Stomach (tissue), 4 donors: ENCODE results near the gene VAV2.

Experiments
- POLR2A ChIP-seq, 4 donors: fragments of 450-650 bp; IDR thresholded peaks; one replicate each; pipeline ENCODE4 v1.6.1; 2016; ENCODE audit warnings: antibody characterized with exemption in 4 of 4, control low read depth in 2 of 4, mild to moderate bottlenecking in 1 of 4, moderate library complexity in 1 of 4
- POLR2AphosphoS5 ChIP-seq, 3 donors: sonication (generic); formaldehyde crosslinking; IDR thresholded peaks; one replicate each; pipeline ENCODE4 v1.6.1; 2016; ENCODE audit warnings: antibody characterized with exemption in 3 of 3
- TF ChIP-seq, protein P1 (sequence below), 7 experiments: fragments of 450-650 bp in 4 of 7; fragments of 200-600 bp in 3 of 7; sonication (generic) in 3 of 7; IDR thresholded peaks; one replicate each; pipeline ENCODE4 v1.5.1; 2016 to 2019; ENCODE audit warnings: antibody characterized with exemption in 7 of 7, control low read depth in 2 of 7, mild to moderate bottlenecking in 1 of 7

DNA sequence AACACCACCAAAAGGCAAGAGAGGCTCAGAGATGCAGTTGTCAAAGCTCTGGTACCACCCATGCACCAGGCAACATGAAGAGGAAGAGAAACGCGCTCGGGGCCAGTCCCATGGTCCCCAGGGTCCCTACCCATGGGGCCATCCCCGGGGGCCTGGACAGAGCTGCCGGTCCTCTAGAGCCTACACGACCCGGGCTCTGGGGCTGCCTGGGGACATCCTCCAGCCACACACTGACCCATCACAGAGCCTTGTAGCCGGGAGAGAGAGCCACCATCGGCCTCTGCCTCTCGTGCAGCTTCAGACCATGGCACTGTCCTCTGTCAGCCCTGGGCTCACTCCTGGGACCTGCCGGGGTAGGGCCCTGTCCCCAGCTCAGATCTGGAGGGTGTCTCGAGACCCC is 23.7 kb downstream of the VAV2 start:
- TF ChIP-seq, protein P1, sequence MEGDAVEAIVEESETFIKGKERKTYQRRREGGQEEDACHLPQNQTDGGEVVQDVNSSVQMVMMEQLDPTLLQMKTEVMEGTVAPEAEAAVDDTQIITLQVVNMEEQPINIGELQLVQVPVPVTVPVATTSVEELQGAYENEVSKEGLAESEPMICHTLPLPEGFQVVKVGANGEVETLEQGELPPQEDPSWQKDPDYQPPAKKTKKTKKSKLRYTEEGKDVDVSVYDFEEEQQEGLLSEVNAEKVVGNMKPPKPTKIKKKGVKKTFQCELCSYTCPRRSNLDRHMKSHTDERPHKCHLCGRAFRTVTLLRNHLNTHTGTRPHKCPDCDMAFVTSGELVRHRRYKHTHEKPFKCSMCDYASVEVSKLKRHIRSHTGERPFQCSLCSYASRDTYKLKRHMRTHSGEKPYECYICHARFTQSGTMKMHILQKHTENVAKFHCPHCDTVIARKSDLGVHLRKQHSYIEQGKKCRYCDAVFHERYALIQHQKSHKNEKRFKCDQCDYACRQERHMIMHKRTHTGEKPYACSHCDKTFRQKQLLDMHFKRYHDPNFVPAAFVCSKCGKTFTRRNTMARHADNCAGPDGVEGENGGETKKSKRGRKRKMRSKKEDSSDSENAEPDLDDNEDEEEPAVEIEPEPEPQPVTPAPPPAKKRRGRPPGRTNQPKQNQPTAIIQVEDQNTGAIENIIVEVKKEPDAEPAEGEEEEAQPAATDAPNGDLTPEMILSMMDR (IDR thresholded peaks at IDR 0.05), result no peak
- TF ChIP-seq POLR2AphosphoS5 (IDR thresholded peaks at IDR 0.05) (no peak), POLR2A (IDR thresholded peaks at IDR 0.05) (no peak)
